HG02885 (cell line): Measurements from ENCODE around the gene ST6GALNAC5.
"Not testable (repeated sequence)": the region's sequence is repeated elsewhere in the genome, so short reads cannot be mapped to it uniquely, and the experiment has no call there.

Experiments used
- ATAC-seq: cut with Tn5 transposase; IDR thresholded peaks from one replicate; pipeline ENCODE4 v1.9.1; 2021; ENCODE audit warnings: mild to moderate bottlenecking; ENCODE audit not compliant: unreplicated experiment, poor library complexity

ST6GALNAC5 gene

DNA sequence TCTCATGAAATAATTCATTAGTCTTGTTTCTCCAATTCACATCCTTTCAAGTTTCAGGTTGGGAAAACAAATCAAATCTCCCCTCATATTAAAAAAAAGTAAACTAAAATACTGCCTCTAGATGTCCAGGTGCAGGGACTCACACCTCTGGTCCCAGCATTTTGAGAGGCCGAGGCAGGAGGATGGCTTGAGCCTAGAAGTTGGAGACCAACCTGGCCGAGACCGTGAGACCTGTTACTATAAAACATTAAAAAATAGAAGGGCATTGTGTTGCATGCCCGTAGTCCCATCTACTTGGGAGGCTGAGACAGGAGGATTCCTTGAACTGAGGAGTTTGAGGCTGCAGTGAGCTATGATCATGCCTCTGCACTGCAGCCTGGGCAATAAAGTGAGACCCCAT is 61.9 kb downstream of the ST6GALNAC5 start:
- ATAC-seq, result no peak

DNA sequence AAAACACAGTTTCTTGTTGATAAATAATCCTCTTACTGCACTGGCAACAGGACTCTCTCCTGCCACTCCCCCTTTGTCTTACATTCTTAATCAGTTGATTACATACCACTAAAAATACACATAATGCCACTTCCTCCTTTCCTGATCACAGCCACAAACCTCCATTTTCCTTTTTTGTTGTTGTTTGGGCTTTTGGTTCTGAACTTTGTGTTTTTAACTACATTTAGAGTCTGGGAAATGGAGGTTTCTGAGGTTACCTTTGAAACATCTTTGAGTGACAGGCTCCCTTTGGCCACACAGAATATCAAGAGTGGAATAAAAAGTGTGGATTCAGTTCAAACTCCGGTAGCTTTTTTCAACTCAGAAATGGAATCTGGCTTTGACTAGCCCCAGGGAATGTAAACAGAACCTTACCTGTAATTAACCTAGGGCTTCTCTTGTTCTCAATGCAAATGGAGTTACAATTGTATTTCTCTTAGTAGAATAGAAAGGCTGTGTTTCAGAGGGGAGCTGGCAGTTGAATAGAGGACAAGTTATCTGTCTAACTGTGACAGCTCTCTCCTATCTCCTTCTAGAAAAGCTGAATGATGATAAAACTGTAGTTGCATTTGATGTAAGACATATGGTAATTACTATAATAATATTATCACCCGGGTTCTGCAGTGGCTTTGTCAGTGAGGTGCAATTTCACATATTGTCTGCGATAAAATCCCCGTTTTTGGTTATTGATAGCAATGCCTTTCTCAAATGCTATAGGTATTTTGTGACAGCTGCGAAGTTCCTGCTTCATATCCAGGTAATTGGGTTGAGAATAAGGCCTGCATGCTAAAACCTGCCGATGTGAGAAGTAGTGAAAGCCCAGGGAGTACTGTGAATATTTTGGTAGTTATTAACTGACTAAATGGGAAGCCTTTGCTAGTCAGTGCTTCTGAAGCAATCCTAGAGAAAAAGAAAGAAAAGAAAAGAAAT is 66.9 kb downstream of the ST6GALNAC5 start:
- no peak for ATAC-seq

DNA sequence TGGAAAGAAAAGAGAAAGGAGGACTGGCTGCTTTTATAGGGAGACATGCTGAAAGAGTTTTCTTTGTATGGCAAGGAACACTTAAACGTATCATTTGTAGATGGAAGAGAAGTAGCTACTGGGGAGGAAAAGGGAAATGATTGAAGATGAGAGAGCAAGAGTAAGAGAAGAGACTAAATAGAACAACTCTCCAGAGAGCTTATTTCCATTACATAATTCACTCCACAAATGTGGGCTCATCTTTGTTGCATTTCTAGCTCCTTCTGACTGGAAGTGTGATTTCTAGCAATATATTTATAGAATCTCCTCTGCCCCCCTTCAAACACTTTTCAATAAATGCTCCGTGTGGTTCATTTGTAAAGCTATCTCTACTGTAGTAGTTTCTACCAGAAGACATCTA is 71.0 kb downstream of the ST6GALNAC5 start:
- no peak for ATAC-seq

DNA sequence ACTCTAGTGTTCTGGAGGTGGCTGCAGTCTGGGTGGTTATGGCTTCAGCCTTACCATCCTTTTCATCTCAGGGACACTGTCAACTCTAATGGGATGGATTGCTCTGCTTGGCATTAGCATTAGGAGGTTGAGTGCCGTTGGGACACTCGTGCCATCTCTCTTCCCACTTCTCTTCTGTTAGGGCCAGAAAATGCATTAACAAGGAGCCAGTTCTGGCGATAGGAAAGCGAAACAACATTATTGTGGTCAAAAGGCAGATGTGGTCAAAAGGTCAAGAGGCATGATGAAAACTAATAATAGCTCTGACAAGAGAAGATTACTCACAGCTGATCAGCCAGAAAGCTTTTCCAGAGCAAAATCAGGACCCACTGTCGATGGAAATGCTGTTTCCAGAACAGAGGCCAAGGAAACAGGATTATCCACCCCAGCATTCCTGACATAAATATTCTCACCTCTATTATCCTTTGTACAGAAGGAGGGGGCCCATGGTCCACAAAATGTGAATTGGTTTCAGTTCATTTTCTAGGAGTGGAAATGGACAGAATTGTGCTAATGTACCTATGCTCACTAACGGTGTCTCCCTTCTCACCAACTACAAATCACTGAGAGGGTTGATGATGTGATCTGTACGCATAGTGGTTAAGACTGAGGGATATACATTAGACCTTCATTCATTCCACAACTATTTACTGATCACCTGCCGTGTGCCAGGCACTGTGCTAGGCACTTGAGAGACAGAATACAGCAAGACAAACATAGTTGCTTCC is 72.0 kb downstream of the ST6GALNAC5 start:
- ATAC-seq, result peak; percentile 60

DNA sequence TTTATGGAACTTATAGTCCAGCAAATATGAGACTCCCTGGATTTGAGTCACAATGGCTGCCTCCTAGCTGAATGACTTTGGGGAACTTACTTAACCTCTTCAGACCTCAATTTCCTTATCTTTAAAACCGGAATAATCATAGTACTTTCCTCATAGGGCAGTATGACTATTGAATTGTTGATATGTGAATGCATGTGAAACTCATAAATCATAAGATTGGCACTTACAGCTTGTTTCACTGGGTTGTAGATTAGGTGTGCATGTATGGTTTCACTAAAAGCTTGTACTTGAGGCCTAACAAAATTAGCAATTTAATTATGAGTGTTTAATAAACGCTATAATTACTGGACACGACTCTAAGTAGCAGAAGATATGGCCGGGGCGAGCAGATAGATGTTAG is 72.5 kb downstream of the ST6GALNAC5 start:
- no peak for ATAC-seq

DNA sequence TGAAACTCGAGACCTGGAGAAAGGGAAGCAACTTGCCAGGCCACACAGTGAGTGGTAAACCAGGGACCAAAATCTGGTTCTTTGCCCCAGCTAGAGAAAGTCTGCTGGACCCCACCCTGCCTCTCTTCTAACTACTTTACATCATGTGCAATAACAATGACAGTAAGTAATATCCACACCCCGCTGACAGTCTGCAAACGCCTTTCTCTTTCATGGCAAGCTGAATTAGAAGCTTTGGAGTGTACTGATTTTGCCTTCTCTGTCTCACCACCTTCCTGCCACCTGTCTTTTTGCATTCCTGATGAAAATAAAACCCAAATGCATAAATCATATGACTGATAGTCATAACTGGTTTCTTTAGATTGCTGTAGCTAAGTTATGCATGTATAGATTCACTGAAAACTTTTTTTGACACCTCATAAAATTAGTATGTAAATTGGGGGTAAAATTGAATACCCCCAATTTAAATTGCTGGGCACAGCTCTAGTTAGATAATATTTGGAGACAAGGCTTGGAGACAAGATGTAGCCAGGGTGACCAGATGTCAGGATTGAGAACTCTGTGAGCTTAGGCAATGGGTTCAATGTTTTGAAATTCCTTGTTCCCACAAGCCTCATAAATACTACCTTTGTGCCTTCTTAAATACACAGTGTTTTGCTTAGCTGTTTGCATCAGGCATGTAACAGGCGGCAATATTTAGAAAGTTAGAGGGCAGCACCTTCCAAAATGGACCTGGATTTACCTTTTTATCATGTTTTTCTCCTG is 73.5 kb downstream of the ST6GALNAC5 start:
- ATAC-seq, result no peak

DNA sequence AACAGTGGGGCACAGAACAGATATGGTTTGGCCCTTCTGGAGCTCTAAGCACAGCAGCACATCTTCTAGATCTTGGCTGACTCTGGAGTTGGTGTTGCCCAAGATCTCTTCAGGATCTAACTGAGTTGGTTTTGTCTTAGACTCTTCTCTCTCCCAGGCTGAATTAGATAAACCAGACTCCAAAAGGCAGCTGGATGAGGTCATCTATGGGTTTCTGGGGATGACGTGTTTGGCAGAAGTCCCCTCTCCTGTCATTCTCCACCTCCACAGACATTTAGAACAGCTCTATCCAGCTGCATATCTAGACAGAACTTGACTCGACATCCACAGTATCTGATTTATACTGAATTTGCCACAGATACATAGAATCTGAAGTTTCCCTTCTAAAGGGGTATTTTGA is 75.3 kb downstream of the ST6GALNAC5 start:
- no peak for ATAC-seq

DNA sequence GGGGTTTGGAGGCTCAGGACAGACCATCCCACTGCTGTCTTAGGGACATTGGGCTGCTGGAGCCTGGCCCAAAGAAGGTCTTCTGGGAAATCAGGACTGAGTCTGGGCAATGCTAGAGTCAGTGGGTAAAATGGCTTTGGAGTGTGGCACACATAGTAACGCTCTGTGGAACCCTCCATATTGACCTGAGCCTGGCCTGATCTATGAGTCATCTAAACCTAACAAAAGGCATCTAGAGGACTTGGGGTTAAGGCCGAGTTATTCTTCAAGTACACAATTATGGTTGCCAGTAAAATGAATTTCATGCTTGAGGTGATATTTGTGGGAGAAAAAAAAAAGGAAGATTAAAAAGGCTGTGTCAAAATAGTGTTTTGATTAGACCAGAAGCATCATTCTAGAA is 77.7 kb downstream of the ST6GALNAC5 start:
- no peak for ATAC-seq

DNA sequence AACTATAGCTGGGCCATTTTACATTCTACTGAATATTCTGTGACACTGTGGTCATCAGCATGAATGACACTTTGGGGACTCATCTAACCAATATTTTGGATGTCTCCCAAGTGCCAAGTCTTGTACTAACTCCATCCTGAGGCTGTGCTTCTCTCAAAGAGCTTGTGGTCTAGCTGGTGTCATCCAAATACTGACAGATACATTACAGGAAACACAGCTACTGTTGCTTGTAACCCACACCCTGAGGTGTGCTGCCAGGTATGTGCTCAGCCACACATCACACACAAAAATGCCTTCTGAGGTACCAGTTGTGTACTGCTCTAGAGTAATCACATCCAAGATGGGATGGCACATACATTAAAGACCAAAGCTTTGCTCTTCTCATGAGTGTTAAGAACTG is 81.6 kb downstream of the ST6GALNAC5 start:
- no peak for ATAC-seq

DNA sequence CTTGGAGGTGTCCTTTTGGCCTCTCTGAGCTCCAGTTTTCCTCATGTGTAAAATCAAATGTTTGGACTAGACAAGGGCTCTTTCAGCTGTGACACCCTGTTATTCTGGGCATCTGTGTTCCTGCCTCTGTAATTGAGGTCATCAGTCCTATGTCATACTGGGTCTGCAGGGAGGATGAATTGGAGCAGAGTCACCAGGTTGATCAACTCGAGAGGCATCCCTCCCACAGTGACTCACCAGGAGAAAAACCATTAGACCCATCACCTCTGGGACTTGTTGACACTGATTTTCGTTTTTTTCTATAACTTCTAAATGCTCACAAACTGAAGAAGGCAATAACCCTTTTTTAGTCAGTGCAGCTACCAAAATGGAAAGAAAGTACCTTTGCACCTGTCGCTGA is 82.2 kb downstream of the ST6GALNAC5 start:
- no peak for ATAC-seq

DNA sequence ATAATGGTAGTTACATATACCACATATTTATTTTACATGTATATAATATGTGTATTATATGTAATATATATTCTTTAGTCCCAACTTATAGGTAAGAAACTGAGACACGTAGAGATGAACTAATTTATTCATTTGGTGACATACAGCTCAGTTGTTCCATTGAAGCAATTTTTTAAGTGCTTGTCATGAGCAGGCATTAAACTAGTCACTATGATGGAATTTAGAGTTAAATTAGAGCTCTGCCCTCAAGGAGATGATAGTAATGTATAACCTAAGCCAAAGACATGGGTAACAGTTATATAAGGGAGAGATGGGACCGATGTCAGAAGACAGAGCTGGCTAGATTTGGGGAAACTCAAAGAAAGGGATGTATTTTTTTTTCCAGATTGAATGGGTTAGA is 83.0 kb downstream of the ST6GALNAC5 start:
- no peak for ATAC-seq

DNA sequence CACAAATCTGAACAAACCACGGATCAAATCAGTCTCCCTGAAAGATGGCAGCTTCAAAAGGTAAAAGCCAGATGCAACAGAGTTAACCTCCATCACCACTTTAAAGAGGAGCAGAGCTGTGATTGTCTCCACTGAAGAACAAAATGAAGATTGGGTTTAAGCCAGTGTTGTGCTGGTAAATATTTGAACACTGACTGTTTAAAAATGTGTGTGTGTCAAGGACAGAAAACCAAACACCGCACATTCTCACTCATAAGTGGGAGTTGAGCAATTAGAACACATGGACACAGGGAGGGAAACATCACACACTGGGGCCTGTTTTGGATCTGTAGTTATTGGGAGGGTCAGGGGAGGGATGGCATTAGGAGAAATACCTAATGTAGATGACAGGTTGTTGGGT is 83.9 kb downstream of the ST6GALNAC5 start:
- no peak for ATAC-seq

DNA sequence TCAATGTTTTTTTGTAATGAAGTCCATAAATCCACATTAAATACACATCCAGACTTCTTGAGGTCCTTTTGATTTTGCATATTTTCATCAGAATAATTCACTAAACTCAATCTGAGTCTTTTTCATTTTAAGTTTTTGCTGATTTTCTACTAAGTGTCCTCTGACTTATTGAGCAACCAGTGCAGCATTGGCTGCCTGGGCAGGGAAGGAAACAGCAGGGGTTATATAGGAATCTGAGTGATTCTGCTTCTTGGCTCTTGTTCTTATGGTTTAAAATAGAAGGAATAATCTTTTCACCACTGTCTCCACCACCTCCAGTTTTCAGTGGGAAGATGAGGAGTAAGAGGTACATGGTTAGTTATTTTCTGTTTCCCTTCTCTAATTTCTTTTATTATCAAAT is 88.4 kb downstream of the ST6GALNAC5 start:
- ATAC-seq, result no peak

DNA sequence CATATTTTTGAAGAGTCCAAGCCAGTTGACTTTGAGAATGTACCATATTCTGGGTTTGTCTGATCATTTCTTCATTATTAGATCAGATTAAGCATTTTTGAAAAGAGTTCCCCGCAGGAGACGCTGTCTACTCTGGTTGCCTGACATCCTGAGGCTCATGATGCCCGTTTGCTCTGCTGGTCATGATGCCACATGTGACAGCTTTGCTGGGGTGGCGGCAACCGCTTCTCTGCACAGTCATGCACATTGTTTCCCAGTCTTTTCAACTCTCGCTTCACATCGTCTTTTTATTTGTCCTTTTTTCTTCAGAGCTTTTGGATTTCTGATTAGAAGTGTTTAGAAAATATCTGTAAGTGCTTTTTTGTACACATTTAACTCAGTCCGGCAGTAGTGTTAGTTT is 90.7 kb downstream of the ST6GALNAC5 start:
- no peak for ATAC-seq

DNA sequence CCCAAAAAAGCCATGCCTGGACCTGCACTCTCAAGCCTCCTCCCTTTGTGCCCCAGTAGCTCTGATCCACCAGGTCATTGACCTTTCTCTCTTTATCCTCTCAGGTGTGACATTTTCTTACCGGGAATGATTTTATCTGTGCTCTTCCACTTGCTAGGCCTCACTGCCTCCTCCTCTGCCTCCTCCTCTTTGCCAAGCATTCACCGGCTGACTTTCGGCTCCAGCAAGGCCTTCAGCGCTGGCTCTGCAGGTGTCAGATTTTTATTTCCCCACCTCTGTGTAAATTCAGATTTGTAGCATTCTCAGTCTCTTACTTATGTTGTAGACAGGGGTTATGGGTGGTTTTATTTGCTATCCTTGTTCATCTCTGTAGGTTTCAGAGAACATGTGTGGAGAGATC is 91.5 kb downstream of the ST6GALNAC5 start:
- ATAC-seq, result no peak

DNA sequence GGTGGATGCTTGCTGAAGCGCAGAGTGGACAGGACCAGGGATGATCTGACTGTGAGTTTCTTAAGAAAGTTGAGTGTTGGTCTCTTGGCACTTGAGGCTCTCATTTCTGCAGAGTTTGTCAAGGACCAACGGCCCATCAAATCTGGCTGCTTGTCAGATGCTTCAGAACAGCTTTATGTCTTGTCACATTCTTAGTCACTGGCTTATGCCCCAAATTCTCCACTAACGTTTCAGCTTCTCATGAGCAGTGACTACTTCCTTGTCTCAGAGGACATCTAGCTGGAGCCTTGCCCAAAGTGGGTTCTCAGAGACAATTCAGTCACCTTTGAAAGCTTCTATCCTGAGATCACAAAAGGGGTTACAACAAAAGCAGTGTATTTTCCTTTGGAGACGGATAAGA is 92.3 kb downstream of the ST6GALNAC5 start:
- no peak for ATAC-seq

DNA sequence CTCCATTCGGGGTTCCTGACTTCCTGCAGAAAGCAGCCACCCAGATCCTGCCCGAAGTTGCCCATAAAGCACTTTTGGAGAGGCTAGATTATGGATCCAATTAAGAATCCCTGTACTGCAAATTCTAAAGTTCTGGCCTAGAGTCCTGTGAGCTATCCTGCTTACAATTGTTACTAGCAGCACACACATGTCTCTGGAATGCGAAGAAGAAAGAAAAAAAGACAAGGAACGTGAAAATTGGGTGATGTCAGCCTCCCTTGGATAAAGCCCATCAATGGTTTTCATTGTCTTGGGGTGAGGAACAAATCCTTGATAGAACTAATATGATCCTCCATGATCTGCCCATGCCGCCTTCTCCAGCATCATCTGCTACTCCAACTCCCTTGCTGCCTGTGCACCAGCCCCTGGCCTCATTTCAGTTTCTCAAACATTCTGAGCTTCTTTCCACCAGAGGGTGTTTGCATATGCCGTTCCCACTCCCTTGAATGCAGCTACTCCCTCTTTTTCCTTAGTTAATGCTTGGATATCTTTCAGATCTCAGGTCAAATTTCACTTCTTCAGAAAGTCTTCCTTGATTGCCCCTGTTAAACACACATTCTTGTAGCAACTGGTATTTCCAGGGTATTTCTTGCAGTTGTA is 94.0 kb downstream of the ST6GALNAC5 start:
- ATAC-seq, result no peak

DNA sequence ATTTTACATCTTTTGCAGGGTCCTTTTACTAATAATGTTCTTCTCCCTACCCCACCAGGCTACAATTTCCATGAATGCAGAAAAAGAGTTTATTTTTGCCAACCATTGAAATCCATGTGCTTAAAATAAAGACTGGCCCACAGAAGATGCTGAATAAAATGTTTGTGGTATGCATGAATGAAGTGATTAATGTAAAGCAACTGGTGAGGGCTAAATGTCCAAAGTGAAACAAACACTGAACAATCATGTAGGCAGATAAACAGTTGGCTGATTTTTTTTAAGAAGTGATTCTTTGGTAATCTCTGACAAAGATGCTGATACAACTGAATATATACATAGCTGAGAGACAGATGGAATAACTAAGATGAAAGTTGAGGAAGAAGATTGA is 94.5 kb downstream of the ST6GALNAC5 start:
- no peak for ATAC-seq

DNA sequence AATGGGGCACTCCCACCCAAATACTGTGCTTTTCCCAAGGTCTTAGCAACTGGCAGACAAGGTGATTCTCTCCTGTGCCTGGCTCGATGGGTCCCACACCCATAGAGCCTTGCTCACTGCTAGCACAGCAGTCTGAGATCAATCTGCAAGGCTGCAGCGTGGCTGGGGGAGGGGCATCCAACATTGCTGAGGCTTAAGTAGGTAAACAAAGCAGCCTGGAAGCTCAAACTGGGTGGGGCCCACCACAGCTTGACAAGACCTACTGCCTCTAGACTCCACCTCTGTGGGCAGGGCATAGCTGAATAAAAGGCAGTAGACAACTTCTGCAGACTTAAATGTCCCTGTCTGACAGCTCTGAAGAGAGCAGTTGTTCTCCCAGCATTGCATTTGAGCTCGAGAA is 114.0 kb downstream of the ST6GALNAC5 start:
- not testable (repeated sequence) for ATAC-seq

DNA sequence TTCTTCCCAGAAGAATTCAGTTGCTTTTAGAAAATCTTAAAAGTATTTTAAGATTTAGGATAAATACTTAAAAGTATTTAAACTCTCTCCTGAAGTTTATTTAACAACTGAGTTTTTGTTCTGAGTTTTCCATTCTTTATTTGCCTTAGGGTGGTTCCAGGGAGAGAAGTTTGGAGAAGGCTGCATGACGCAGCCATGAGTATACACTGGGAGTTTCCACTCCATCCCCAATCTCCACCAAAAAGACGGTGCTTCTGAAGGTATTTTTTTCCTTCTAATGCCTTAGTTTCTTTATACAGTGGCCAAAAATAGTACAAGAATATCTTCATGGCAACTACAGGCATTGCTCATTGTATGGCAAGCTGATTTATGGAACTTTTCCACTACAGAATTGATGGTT is 122.7 kb downstream of the ST6GALNAC5 start:
- no peak for ATAC-seq
